GM12878 (cell line): ENCODE results near the gene CD83. TPM values are rescaled to one million over a fixed set of nuclear protein-coding genes. Genes with fewer than 3 reads are reported as not detected.

Source experiments
- ATF7 ChIP-seq: fragments of 450-650 bp; IDR thresholded peaks from 2 replicates; pipeline ENCODE4 v1.6.1; 2016; ENCODE audit warnings: low read depth, mild to moderate bottlenecking
- BACH1 ChIP-seq: fragments of 450-650 bp; IDR thresholded peaks from 2 replicates; pipeline ENCODE4 v1.6.1; 2017; ENCODE audit warnings: mild to moderate bottlenecking, borderline replicate concordance
- CHD1 ChIP-seq: IDR thresholded peaks from 2 replicates; pipeline ENCODE4 v1.6.1; 2012; ENCODE audit warnings: low read depth, low read length, improper control_type of control experiment
- HDAC6 ChIP-seq: fragments of 200-600 bp; sonication (generic); IDR thresholded peaks from one replicate; pipeline ENCODE4 v1.8.0; 2017; ENCODE audit warnings: antibody characterized with exemption; ENCODE audit not compliant: unreplicated experiment
- IKZF2 ChIP-seq, 2 experiments: fragments of 450-650 bp; IDR thresholded peaks; 2 replicates each; pipeline ENCODE4 v1.6.1; 2017; ENCODE audit warnings: mild to moderate bottlenecking in 2 of 2, moderate library complexity in 2 of 2
- JUND ChIP-seq: IDR thresholded peaks from 2 replicates; pipeline ENCODE4 v1.6.1; 2012; ENCODE audit warnings: low read depth, mild to moderate bottlenecking, low read length, improper control_type of control experiment, moderate library complexity
- LARP7 ChIP-seq: fragments of 450-650 bp; IDR thresholded peaks from 2 replicates; pipeline ENCODE4 v1.6.1; 2017; ENCODE audit warnings: mild to moderate bottlenecking
- NFXL1 ChIP-seq: fragments of 450-650 bp; IDR thresholded peaks from 2 replicates; pipeline ENCODE4 v1.6.1; 2017; ENCODE audit warnings: antibody characterized with exemption, mild to moderate bottlenecking, borderline replicate concordance
- PAX5 ChIP-seq: IDR thresholded peaks from 2 replicates; pipeline ENCODE4 v1.6.1; 2011; ENCODE audit warnings: low read depth, low read length, borderline replicate concordance
- POLR2AphosphoS2 ChIP-seq: IDR thresholded peaks from 2 replicates; pipeline ENCODE4 v1.6.1; 2011; ENCODE audit warnings: low read depth, mild to moderate bottlenecking, low read length, improper control_type of control experiment, moderate library complexity
- RAD21 ChIP-seq: IDR thresholded peaks from 2 replicates; pipeline ENCODE4 v1.6.1; 2011; ENCODE audit warnings: mild to moderate bottlenecking, low read depth, low read length, moderate library complexity; ENCODE audit not compliant: insufficient read depth
- RB1 ChIP-seq: fragments of 450-650 bp; formaldehyde crosslinking; IDR thresholded peaks from 2 replicates; pipeline ENCODE4 v1.6.1; 2017; ENCODE audit warnings: mild to moderate bottlenecking, borderline replicate concordance
- RBBP5 ChIP-seq: fragments of 200-600 bp; sonication (generic); conservative IDR thresholded peaks from 2 replicates; pipeline ENCODE4 v1.6.1; 2016
- SREBF2 ChIP-seq: IDR thresholded peaks from 2 replicates; pipeline ENCODE4 v1.6.1; 2012; ENCODE audit warnings: mild to moderate bottlenecking, low read length
- SUZ12 ChIP-seq: fragments of 200-600 bp; sonication (generic); IDR thresholded peaks from one replicate; pipeline ENCODE4 v1.6.1; 2018; ENCODE audit warnings: antibody characterized with exemption, mild to moderate bottlenecking; ENCODE audit not compliant: unreplicated experiment
- ZBED1 ChIP-seq: IDR thresholded peaks from 2 replicates; pipeline ENCODE4 v1.6.1; 2016; ENCODE audit warnings: borderline replicate concordance
- ZNF217 ChIP-seq: fragments of 450-650 bp; IDR thresholded peaks from 2 replicates; pipeline ENCODE4 v1.6.1; 2017; ENCODE audit warnings: antibody characterized with exemption, mild to moderate bottlenecking
- ZNF274 ChIP-seq: IDR thresholded peaks from one replicate; pipeline ENCODE4 v1.8.0; 2011; ENCODE audit not compliant: insufficient read length, insufficient read depth
- polyA plus RNA-seq, 11 experiments: library from polyadenylated mRNA; depleted of rRNA in 4 of 11; unstranded in 6 of 11; stranded (reverse) in 5 of 11; fragments of >200 nt; fragmentation: Nextera tagmentation in 4 of 11; fragmentation: Illumina TruSeq in 1 of 11; extraction: Ambion mirVana in 4 of 11; extraction: Trizol in 1 of 11; gene quantifications; 1 replicate in 1 of 11; 2 replicates in 10 of 11; pipeline versions ENCODE4 v1.2.1 to v1.2.3, GENCODE V29; 2011 to 2016; ENCODE audit warnings: inconsistent platforms in 2 of 11, missing spikeins in 2 of 11, low read depth in 1 of 11
- total RNA-seq, 4 experiments: library from RNA; depleted of rRNA in 3 of 4; stranded (reverse); fragments of >200 nt in 3 of 4; fragmentation: Illumina TruSeq in 1 of 4; extraction: Trizol in 1 of 4; gene quantifications; 2 replicates each; pipeline versions ENCODE4 v1.2.1 to v1.2.3, GENCODE V29; 2013 to 2021
- TF ChIP-seq, protein P1 (sequence below): fragments of 450-650 bp; IDR thresholded peaks from 2 replicates; pipeline ENCODE4 v1.6.1; 2018; ENCODE audit warnings: borderline replicate concordance, mild to moderate bottlenecking; ENCODE audit not compliant: partially characterized antibody
- TF ChIP-seq, protein P2 (sequence below): IDR thresholded peaks from 2 replicates; pipeline ENCODE4 v1.6.1; 2012; ENCODE audit warnings: mild to moderate bottlenecking, low read depth, low read length
- TF ChIP-seq, protein P3 (sequence below): fragments of 450-650 bp; IDR thresholded peaks from 2 replicates; pipeline ENCODE4 v1.6.1; 2017; ENCODE audit warnings: mild to moderate bottlenecking, moderate library complexity

CD83 gene
- total and polyA plus RNA-seq, 10 of the 15 experiments (the other 5 are each of a cell fraction or from before 2014, with no cell fraction given): 76.1 to 174 (median 129) TPM

DNA sequence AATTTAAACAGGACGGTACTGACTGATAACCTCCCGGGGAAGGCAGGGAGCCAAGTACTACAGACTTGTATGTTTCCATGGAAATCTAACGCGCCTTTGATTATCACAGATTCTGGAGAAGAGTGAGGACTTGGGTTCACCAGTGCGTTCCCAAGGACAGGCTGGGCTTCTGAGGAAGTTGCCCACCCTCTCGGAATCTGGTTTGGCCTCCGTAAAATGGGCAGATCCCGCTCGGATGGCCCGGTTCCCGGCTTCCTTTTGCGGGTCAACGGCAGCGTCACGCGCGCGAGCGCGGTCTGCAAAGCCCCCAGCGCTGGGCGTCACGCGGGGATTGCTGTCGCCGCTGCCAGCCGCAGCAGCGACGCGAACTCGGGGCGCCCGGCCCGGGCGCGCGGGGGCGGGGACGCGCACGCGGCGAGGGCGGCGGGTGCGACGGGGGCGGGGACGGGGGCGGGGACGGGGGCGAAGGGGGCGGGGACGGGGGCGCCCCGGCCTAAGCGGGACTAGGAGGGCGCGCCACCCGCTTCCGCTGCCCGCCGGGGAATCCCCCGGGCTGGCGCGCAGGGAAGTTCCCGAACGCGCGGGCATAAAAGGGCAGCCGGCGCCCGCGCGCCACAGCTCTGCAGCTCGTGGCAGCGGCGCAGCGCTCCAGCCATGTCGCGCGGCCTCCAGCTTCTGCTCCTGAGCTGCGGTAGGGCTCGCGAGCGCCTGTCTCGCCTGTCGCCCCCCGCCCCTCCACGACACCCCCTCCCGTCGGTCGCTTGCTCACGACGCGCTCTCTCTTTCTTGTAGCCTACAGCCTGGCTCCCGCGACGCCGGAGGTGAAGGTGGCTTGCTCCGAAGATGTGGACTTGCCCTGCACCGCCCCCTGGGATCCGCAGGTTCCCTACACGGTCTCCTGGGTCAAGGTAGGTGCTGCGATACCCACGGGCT is at the start of gene CD83 (continued):
- TF ChIP-seq, protein P1, sequence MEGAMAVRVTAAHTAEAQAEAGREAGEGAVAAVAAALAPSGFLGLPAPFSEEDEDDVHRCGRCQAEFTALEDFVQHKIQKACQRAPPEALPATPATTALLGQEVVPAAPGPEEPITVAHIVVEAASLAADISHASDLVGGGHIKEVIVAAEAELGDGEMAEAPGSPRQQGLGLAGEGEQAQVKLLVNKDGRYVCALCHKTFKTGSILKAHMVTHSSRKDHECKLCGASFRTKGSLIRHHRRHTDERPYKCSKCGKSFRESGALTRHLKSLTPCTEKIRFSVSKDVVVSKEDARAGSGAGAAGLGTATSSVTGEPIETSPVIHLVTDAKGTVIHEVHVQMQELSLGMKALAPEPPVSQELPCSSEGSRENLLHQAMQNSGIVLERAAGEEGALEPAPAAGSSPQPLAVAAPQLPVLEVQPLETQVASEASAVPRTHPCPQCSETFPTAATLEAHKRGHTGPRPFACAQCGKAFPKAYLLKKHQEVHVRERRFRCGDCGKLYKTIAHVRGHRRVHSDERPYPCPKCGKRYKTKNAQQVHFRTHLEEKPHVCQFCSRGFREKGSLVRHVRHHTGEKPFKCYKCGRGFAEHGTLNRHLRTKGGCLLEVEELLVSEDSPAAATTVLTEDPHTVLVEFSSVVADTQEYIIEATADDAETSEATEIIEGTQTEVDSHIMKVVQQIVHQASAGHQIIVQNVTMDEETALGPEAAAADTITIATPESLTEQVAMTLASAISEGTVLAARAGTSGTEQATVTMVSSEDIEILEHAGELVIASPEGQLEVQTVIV: no peak
- TF ChIP-seq HDAC6: peak; percentile 74
- TF ChIP-seq, protein P2, sequence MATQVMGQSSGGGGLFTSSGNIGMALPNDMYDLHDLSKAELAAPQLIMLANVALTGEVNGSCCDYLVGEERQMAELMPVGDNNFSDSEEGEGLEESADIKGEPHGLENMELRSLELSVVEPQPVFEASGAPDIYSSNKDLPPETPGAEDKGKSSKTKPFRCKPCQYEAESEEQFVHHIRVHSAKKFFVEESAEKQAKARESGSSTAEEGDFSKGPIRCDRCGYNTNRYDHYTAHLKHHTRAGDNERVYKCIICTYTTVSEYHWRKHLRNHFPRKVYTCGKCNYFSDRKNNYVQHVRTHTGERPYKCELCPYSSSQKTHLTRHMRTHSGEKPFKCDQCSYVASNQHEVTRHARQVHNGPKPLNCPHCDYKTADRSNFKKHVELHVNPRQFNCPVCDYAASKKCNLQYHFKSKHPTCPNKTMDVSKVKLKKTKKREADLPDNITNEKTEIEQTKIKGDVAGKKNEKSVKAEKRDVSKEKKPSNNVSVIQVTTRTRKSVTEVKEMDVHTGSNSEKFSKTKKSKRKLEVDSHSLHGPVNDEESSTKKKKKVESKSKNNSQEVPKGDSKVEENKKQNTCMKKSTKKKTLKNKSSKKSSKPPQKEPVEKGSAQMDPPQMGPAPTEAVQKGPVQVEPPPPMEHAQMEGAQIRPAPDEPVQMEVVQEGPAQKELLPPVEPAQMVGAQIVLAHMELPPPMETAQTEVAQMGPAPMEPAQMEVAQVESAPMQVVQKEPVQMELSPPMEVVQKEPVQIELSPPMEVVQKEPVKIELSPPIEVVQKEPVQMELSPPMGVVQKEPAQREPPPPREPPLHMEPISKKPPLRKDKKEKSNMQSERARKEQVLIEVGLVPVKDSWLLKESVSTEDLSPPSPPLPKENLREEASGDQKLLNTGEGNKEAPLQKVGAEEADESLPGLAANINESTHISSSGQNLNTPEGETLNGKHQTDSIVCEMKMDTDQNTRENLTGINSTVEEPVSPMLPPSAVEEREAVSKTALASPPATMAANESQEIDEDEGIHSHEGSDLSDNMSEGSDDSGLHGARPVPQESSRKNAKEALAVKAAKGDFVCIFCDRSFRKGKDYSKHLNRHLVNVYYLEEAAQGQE: no peak
- TF ChIP-seq RAD21: peak; percentile 35
- TF ChIP-seq IKZF2 (IDR thresholded peaks at IDR 0.05): peak in 1 of 2 experiments; percentile 53; a peak in 1 of 4 replicates
- no peak for TF ChIP-seq RBBP5
- TF ChIP-seq POLR2AphosphoS2: peak; percentile 98
- TF ChIP-seq BACH1: peak; percentile 98
- TF ChIP-seq LARP7: peak; percentile 89
- peak; percentile 68; the same call in 1 of the 2 replicates for TF ChIP-seq PAX5
- no peak for TF ChIP-seq ZNF217
- TF ChIP-seq RB1: peak; percentile 30; the same call in 1 of the 2 replicates
- TF ChIP-seq, protein P3, sequence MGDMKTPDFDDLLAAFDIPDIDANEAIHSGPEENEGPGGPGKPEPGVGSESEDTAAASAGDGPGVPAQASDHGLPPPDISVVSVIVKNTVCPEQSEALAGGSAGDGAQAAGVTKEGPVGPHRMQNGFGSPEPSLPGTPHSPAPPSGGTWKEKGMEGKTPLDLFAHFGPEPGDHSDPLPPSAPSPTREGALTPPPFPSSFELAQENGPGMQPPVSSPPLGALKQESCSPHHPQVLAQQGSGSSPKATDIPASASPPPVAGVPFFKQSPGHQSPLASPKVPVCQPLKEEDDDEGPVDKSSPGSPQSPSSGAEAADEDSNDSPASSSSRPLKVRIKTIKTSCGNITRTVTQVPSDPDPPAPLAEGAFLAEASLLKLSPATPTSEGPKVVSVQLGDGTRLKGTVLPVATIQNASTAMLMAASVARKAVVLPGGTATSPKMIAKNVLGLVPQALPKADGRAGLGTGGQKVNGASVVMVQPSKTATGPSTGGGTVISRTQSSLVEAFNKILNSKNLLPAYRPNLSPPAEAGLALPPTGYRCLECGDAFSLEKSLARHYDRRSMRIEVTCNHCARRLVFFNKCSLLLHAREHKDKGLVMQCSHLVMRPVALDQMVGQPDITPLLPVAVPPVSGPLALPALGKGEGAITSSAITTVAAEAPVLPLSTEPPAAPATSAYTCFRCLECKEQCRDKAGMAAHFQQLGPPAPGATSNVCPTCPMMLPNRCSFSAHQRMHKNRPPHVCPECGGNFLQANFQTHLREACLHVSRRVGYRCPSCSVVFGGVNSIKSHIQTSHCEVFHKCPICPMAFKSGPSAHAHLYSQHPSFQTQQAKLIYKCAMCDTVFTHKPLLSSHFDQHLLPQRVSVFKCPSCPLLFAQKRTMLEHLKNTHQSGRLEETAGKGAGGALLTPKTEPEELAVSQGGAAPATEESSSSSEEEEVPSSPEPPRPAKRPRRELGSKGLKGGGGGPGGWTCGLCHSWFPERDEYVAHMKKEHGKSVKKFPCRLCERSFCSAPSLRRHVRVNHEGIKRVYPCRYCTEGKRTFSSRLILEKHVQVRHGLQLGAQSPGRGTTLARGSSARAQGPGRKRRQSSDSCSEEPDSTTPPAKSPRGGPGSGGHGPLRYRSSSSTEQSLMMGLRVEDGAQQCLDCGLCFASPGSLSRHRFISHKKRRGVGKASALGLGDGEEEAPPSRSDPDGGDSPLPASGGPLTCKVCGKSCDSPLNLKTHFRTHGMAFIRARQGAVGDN: peak; percentile 96
- TF ChIP-seq JUND: no peak
- no peak for TF ChIP-seq SUZ12
- TF ChIP-seq ATF7: no peak
- TF ChIP-seq NFXL1: no peak
- TF ChIP-seq SREBF2: no peak
- peak; percentile 93; the same call in 1 of the 2 replicates for TF ChIP-seq ZBED1
- no peak for TF ChIP-seq ZNF274
- no peak for TF ChIP-seq CHD1
